ENCODE results near the gene C5orf47.
A peak's percentile ranks its signal among the peaks of the same experiment; 100 is the strongest.

The C5orf47 gene

DNA sequence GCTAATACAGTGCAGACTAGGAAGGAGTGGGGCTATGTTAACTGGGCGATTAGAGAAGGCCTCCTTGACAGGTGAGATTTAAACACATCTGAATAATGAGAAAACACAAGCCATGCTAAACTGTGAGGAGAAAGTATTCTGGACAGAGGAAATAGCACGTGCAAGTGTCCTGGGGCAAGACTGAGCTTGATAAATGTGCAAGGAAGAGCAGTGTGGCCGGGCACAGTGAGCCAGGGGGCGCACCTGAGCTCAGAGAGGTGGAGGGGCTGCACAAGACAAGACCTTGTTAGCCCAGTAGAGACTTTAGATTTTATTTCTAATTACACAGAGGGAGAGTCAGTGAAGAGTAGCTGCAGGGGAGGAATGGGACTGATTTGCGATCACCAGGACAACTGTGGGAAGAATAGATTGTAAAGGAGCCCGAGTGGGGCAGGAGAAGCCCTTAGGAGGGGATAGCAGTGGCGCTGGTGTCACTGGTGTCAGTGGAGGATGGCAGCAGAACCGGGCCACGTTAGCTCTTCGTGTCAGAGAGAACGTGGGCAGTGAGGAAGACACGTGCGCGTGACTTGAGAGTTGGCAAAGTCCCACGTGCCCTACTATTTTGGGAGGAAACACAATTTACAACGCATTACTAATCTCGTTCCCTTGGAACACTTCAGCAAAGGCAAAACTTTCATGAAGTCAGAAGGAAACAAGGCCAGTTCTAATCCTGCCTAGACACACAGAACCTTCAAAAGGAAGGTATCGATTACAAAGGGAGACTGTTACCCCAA lies 17.9 kb upstream of the C5orf47 start:
- DNase-seq: peak; percentile 36

DNA sequence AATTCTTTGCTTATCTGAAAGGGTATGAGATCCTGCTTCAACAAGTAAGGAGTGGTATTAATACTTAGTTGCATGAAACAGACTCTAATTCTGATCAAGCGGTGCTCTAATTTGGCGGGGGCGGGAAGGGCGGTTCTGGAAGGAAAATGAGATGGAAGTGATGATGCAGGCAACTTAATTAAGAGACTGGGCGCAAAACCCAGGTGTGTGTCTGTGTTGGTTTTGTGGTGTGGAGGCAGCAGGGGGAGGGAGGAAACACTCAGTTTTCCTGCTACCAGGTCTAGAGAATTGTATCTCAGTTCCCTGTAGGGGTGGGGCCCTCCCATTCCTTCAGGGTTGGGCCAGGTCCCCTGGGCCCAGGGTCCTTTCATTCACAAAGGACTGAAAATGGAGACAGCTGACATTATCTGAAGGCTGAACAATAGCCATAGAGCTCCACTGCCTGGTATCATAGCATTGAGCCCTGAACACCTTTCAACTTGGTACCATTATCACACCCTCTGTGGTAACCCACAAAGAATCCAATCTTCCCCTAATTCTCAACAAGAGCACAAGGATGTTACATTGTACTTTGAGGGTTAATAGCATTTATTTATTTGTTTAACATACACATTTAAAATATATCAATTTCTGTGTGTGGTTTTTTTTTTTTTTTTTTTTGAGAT lies 17.2 kb upstream of the C5orf47 start:
- peak; percentile 3 for DNase-seq

GRCh38 chr5:173972607-173972924 lies 16.4 kb upstream of the C5orf47 start:
- no peak for DNase-seq

- DNase-seq: peak; percentile 87
Measured at GRCh38 chr5:173972925-173973615, 15.9 kb upstream of the C5orf47 start.

GRCh38 chr5:173973616-173973969 lies 15.4 kb upstream of the C5orf47 start:
- no peak for DNase-seq

DNA sequence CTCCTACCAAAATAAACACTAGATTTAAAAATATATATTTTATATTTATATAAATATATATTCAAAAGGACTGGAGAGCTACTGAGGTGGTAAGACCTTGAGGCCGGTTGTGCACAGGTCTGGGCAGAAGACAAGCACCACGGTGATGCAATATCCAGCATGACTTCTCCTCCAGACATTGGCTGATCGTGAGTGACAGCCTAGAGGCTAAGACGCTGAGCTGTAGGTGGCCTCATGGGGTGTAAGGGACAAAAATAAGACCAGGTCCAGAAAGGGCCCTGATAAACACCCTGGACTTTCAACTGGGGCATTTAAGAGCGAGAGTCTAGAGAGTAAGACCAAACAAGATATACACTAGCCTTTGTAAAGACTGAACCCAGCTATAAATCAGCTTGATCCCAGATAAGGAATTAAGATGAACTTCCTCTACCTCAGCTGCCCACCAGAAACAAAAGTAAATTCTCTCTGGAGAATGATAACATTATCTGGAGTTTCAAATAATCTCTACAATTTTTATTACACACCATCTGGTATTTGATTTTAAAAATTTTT lies 14.2 kb upstream of the C5orf47 start:
- peak; percentile 8 for DNase-seq

- peak; percentile 19 for DNase-seq
Measured at GRCh38 chr5:173981185-173981761, 7.7 kb upstream of the C5orf47 start.

DNA sequence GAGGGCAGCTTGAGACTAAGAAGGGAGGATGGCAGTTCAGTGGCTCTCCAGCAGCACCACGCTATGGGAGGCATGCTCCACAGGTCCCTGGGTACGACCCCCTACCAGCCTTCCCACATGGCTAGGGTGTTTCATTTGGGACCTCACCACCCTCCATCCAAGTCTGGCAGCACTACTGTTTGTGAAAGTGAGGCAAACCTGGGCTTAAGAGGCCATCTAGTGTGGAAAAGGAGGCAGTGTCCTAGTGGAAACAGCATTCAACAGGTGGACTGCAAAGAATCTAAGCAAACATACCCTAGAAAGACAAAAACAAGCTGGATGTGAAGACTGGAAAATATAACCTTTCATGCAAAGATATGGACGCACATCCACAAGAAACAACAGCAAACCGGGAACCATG lies 4.8 kb upstream of the C5orf47 start:
- peak; percentile 64 for DNase-seq

- DNase-seq: no peak
Measured at GRCh38 chr5:173989432-173990082, 587 bp downstream of the C5orf47 start.

DNA sequence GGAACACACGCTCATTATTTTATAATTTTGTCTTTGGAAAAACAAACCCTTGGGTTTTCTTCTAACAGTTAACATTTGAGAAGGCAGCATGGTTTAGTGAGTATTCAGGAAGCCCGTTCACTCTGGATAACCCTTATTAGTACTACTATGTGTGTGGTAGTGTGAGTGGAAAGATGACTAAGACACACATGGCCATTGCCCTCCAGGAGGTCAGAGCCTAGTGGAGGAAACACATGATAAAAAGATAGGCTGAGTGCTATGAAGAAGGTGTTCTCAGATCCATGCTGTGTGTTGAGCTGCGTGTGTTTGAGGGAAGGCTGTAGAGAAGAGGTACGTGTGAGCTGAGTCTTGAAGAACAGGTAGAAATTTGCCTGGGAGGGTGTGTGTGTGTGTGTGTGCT lies 8.4 kb downstream of the C5orf47 start:
- DNase-seq: no peak

- DNase-seq: no peak
Measured at GRCh38 chr5:173998531-173998930, 9.6 kb downstream of the C5orf47 start.

GRCh38 chr5:174000076-174000475 lies 11.1 kb downstream of the C5orf47 start:
- DNase-seq: no peak

DNA sequence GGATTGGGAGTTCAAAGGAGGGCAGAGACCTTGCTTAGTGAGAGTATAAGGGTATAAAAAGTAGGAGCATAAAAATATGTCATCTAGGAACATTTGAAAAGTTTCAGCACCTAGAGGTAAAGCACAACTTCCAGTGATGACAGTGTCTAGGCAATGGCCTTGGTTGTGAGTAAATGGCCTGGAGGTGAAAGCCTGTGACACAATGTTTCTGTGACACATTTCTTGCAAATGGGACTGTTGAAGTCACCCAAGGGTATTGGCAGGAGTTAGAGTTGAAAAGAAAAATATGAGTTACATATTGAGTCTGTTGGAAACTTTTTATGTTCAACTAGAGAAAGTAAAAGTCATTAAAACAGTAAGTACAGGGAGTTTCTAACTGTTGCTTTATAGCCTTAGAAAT lies 14.8 kb downstream of the C5orf47 start:
- no peak for DNase-seq

- no peak for DNase-seq
Measured at GRCh38 chr5:174008922-174009321, 20.0 kb downstream of the C5orf47 start.

DNA sequence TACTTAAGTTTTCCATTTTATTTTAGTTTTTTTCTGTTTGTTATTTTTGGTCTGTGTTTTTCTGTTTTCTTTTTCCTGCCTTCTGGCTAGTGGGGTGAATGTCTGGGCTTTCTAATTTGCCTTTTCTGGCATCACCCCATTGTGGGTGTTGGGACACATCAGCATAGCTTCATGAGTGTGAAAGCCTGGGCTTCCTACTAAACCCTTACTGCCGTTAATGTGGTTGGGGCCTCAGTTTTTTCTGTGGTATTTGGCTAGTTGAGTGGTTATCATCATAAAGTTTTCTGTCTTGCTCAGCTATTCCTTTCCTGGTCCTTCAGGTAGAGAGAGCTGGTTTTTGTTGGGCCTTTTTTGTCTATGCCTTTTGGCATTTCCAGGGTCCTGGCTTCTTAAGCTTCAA lies 21.4 kb downstream of the C5orf47 start:
- DNase-seq: no peak

DNA sequence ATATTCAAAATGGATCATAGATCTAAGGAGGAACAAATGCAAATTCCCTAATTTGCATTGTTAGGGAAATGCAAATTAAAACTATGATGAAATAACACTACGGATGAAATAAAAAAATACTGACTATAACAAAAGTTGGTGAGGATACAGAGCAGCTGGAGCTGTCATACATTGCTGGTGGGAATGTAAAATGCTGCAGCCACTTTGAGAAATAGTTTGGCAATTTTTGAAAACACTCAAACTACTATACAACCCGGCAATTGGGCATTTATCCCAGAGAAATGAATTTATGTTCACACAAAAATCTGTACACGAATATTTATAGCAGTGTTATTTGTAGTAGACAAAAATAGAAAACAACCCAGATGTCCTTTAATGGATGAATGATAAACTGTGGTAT lies 22.5 kb downstream of the C5orf47 start:
- no peak for DNase-seq

GRCh38 chr5:174020069-174020927 lies 31.3 kb downstream of the C5orf47 start:
- DNase-seq: peak; percentile 82

DNA sequence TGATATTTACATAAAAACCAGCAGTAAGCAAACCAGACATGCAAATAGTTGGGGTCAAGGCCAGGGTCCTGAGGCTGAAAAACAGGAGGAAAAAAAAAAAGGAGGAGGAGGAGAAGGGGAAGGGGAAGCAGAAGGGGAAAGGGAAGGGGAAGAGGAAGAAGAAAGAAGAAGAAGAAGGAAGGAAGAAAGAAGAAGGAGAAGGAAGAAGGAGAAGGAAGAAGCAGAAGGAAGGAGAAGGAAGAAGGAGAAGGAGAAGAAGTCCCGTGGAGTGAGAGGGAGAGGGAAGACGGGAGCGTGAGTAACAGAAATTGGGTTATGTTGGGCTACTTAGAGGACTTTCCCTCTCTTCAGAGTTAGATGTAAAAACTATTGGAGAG lies 31.9 kb downstream of the C5orf47 start:
- no peak for DNase-seq

- DNase-seq: no peak
Measured at GRCh38 chr5:174022384-174023095, 33.6 kb downstream of the C5orf47 start.

DNA sequence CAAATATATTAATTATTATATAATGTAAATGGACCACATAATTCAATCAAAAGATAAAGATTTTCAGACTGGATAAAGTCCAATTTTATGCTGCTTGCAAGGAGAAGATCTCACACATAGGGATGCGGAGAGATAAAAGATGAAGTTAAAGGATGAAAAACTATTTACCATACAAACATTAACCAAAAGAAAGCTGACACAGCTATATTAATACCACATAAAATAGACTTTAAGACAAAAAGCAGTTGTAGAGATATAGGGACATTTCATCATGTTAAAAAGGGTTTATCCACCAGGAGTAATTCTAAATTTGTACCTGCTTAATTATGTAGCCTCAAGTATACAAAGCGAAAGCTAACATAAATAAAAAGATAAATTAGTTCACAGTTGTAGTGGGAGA lies 41.3 kb downstream of the C5orf47 start:
- no peak for DNase-seq

DNA sequence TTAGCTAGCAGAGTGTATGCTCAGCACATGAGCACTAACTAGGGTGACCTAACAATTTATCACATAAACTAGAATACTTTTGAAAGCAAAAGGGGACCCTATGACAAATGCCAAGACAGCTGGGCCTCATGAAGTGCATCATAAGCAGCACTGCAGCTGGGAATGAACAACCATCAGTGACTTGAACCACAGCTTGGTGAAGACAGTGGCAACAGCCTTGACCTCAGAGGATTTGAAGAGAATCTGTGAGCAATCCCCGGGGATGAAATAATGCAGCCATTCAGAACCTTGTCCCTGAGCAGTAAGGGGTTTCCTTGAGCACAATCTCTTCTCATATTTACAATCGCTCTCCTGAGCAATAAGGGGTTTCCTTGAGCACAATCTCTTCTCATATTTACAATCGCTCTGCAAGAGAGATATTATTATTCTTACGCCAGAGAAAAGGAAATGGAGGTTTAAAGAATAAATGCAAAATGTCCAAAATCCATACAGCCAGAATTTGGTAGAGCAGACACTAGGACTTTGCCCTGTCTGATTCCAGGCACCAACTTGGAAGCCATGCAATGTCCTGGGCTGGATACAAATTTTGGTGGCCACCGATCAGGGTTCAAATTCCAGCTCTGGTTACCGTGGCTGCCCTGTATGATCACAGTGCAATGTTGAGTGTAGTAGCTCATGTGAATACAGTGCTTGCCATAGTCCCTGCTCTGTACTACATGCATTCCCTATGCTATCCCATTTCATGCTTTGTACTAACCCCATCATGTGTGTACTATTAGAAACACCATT lies 55.7 kb downstream of the C5orf47 start:
- DNase-seq: peak; percentile 11
